ENCODE data around the gene PGR.

Gene PGR

DNA sequence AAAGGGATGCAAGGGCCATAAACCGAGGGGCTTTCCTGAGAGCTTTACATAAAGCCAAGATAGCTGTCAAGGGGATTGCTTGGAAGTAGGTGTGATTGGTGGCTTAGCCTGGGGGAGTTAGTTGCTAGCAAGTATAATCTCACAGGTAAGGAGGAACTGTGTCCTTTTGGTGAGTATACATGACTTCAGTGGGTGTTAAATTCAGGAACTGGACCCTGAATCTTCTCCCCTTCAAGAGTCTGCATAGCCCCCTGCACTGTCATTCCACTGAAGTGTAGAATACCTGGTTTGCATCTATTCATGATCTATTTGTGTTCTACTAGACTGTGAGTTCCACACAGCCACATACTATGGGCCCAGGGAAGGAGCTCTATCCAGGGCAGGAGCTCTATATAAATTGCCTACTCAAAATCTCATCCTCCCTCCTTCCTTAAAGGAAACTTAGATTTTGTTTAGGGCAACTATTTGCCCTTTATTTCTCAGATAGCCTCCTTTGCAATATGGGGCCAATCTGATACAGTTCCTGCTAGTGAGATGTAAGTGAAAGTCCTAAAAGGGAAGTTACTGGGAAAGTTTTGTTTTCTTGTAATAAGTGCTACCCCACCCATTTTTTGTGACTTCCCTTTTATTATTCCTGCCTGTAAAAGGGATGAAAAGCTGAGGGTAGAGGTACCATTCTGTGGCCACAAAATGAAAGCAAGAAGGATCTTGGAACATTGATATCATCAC lies 120.5 kb downstream of the PGR start:
- no peak for DNase-seq

DNA sequence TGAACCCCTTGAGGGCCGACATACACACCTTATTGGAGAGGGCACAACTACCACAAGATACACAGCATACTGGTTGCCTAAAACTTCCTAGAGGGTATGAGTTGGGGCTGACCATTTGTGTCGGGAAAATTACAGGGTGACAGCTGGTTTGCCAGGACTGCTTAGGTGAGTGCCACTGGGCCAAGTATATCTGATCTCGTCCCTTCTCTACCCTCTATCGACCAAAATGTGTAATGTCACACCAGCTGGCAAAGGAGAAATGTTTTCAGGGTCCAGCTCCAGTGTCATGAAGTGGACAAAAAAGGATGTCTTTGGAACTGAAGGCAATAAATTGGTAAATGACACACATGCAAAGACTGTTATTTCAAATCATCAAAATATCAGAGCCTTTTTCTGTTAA lies 126.1 kb downstream of the PGR start:
- DNase-seq: no peak

DNA sequence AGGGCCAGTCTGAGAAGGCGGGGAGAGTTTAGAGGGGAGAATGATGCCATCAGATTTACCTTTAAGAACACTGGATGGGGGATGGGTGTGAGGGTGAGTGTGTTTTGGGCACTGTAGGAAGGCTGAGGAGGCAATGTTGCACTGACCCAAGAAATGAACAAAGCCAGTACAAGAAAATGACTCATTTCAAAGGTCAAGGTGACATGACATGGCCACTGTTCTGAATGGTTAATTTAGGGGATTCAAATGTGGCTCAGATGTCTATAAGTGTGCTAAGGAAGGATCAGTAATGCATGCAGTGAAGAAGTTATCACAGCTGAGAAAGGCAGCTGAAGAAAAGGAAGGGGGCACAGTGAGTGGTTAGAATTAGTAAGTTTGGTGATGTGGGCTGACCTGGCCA lies 129.9 kb downstream of the PGR start:
- DNase-seq: no peak

DNA sequence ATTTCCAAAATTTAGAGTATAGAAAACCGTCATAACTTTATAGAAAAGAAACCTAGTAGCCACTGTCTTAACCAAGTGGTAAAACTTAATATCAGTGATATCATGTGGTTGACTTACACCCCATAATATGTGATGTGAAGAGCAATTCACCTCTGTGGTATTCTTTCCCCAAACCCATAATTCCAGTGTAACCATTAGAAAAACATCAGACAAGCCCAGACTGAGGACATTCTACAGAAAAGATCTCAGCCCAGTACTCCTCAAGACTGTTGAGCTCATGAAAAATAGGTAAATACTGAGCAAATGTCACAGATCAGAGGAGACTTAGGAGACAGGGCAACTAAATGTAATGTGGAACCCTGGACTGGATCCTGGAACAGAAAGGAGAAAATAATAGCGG lies 134.6 kb downstream of the PGR start:
- no peak for DNase-seq

DNA sequence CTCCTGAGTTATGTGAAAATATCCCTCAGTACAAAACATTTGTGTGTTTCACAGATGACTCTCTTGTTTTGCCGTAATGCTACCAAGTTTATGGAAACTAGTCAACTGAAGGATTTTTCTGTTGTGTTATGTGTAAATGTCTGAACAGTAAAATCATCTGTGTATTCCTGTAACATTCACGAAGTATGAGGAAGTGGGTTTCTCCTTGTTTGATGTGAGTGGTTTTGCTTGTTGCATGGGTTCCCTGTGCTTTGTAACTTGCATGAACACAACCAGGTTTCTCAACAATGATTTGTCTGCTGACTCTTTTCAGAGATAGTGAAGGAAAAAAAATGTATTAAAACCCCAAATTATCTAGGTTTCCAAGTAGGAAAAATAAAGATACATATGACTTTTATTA lies 138.1 kb downstream of the PGR start:
- DNase-seq: no peak

DNA sequence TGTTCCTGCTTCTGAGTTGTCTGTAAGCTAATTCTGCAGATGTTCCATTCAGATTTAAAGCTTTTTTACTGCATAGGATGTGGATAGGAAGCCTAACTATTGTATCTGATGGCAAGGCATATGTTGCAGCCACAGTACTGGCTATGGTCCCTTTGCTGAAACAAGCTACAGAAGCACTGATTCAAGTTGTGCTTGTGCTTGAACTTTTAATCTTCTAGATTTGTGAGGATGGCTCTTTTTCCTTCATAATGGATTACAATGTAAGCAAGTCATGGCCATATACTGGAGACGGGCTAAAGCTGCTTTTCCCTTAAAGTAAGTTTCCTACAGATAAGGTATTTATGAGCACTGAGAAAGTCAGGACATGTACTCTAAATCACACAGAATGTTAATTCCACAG lies 138.7 kb downstream of the PGR start:
- no peak for DNase-seq

DNA sequence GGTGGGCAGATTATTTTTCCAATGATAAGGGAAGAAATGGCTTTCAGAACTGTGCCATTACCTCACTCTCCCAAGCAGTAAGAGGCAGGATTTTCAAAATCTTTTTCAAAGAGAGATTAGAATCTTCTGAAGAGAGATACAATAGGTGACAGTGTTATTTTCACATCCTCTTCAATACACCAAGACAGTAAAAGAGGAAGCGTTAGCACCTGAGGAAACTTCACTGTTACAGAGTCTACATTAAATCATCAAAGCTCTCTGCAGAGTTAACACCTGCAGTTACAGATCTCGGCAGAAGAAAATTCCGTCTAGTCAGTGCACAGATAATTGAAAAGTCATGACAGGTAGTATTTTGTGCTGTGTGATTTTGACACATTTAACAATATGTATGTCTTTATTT lies 144.9 kb downstream of the PGR start:
- DNase-seq: no peak

DNA sequence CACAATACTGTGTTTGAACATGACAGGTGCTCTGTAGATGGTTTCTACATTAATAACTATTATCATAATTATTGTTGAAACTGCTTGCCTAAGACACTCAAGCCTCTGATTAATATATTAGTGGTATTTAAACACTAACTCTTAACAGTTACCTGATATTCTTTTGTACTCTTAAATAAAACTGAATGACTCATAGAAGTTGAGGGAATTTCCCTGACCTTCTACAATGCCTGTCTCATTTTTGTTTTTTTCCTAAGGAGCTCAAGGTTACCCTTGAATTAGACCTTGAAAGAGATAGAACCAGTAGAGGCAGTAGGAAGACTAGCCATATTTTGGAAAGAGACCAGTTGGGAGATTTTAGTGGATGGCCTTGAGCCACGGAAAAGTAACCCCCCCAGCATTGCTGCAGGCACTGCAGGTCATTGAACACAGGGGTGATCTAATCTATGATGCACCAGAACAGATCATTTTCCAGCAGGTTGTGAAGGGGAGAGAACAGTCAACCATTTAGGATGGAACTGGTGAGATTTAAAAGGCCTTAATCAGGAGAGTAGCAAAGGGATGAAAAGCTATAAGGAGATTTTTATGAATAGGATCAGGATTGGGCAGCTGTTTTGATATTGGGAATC lies 148.3 kb downstream of the PGR start:
- no peak for DNase-seq

DNA sequence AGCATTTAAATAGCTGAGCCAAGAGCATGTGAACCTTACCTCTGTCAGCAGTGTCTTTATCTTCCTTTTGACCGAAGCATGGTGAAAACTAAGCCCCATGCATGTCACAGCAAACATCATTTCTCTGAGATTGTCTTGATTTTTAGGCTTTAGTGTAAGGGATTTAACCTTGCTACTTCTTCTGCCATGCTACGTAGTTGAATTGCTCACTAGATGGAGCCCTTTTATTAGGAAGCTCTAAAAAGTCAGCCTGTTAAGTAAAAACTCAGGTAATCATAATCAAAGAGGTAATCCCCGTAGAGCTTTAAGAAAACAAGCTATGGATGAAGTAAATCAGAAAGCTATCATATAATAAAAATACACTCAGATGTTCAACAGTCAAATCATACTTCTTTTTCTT lies 149.5 kb downstream of the PGR start:
- no peak for DNase-seq

Measured in stimulated activated CD4-positive, alpha-beta T cell treated with anti-CD3 and anti-CD28 coated beads, Interleukin-2, amount 100 ng/mL, for 24 hours (primary cell).